CD4-positive, alpha-beta T cell treated with Interferon gamma for 1 hour (primary cell): ENCODE data around the gene ANKRD40.
"Not testable (repeated sequence)": the region's sequence is repeated elsewhere in the genome, so short reads cannot be mapped to it uniquely, and the experiment has no call there.

Experiments
- DNase-seq: peaks from one replicate; pipeline ENCODE4 v3.0.0-alpha.2; 2020

The ANKRD40 gene

GRCh38 chr17:50707289-50708049, at the start of gene ANKRD40:
Gene ANKRD40, minus strand, starts transcription at chr17:50707914. Its CDS starts 260 bp downstream, at chr17:50707654.
- DNase-seq: peak; percentile 87

GRCh38 chr17:50754521-50754920, 46.8 kb upstream of the ANKRD40 start:
- DNase-seq: no peak

GRCh38 chr17:50749245-50749644, 41.5 kb upstream of the ANKRD40 start:
- no peak for DNase-seq

GRCh38 chr17:50745631-50746030, 37.9 kb upstream of the ANKRD40 start:
- no peak for DNase-seq

GRCh38 chr17:50739098-50739497, 31.4 kb upstream of the ANKRD40 start:
- DNase-seq: no peak

- no peak for DNase-seq
Observed at GRCh38 chr17:50737118-50737698, 29.5 kb upstream of the ANKRD40 start.

- DNase-seq: no peak
Observed at GRCh38 chr17:50735287-50735686, 27.6 kb upstream of the ANKRD40 start.

- DNase-seq: no peak
Observed at GRCh38 chr17:50731575-50732460, 24.1 kb upstream of the ANKRD40 start.

- DNase-seq: no peak
Observed at GRCh38 chr17:50728881-50729765, 21.4 kb upstream of the ANKRD40 start.

GRCh38 chr17:50728112-50728429, 20.4 kb upstream of the ANKRD40 start:
- no peak for DNase-seq

GRCh38 chr17:50725769-50726655, 18.3 kb upstream of the ANKRD40 start:
- DNase-seq: no peak

- DNase-seq: not testable (repeated sequence)
Observed at GRCh38 chr17:50724622-50725021, 16.9 kb upstream of the ANKRD40 start.

GRCh38 chr17:50722746-50723145, 15.0 kb upstream of the ANKRD40 start:
- DNase-seq: no peak

GRCh38 chr17:50721194-50722010, 13.7 kb upstream of the ANKRD40 start:
- no peak for DNase-seq

- no peak for DNase-seq
Observed at GRCh38 chr17:50719924-50720794, 12.4 kb upstream of the ANKRD40 start.

- peak; percentile 89 for DNase-seq
Observed at GRCh38 chr17:50719144-50719923, 11.6 kb upstream of the ANKRD40 start, which contains the start of gene LUC7L3. Gene LUC7L3, plus strand, starts transcription at chr17:50719603. Its CDS starts 130 bp downstream, at chr17:50719733.

- DNase-seq: no peak
Observed at GRCh38 chr17:50715471-50715870, 7.8 kb upstream of the ANKRD40 start.

- no peak for DNase-seq
Observed at GRCh38 chr17:50712641-50713040, 4.9 kb upstream of the ANKRD40 start.

- no peak for DNase-seq
Observed at GRCh38 chr17:50710650-50711049, 2.9 kb upstream of the ANKRD40 start.
